ENCODE results near the gene KANSL1. TPM values are rescaled to one million over a fixed set of nuclear protein-coding genes. Genes with fewer than 3 reads are reported as not detected.

Gene KANSL1
- total RNA-seq, 1 experiment from 2014 or later, result 72.7 TPM

DNA sequence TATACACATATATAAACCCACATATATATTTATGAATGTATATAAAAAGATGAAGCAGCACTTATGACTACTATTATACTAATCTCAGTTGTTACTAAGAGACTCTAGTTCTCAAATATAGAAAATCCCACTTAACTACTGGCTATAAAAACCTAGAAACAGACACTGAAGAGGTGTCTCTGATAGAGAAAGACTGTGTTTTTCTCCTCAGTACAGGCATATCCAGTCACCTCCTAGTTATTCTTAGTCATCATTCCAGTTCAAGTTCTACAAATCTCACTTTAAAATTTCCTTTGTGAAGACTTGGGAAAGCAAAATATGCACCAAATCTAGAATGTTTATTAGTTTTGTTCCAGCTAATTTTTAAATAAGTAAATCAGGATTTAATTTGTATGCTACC, 100.2 kb downstream of the KANSL1 start (continued):
- no peak for TF ChIP-seq ZNF423 (CRISPR knock-in tag; IDR thresholded peaks at IDR 0.05)
- TF ChIP-seq, protein P1, sequence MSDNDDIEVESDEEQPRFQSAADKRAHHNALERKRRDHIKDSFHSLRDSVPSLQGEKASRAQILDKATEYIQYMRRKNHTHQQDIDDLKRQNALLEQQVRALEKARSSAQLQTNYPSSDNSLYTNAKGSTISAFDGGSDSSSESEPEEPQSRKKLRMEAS (CRISPR knock-in tag; IDR thresholded peaks at IDR 0.05), result no peak
- TF ChIP-seq, protein P2, sequence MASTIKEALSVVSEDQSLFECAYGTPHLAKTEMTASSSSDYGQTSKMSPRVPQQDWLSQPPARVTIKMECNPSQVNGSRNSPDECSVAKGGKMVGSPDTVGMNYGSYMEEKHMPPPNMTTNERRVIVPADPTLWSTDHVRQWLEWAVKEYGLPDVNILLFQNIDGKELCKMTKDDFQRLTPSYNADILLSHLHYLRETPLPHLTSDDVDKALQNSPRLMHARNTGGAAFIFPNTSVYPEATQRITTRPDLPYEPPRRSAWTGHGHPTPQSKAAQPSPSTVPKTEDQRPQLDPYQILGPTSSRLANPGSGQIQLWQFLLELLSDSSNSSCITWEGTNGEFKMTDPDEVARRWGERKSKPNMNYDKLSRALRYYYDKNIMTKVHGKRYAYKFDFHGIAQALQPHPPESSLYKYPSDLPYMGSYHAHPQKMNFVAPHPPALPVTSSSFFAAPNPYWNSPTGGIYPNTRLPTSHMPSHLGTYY (CRISPR knock-in tag; IDR thresholded peaks at IDR 0.05), result no peak
- no peak for TF ChIP-seq ZNF263 (CRISPR knock-in tag; IDR thresholded peaks at IDR 0.05; ENCODE audit: low read depth)
- no peak for TF ChIP-seq OVOL2 (CRISPR knock-in tag; IDR thresholded peaks at IDR 0.05; ENCODE audit: borderline replicate concordance)
- TF ChIP-seq CREB1 (CRISPR knock-in tag; IDR thresholded peaks at IDR 0.05), result no peak
- TF ChIP-seq CREM (CRISPR knock-in tag; IDR thresholded peaks at IDR 0.05), result no peak
- TF ChIP-seq JUN (CRISPR knock-in tag; IDR thresholded peaks at IDR 0.05), result no peak

DNA sequence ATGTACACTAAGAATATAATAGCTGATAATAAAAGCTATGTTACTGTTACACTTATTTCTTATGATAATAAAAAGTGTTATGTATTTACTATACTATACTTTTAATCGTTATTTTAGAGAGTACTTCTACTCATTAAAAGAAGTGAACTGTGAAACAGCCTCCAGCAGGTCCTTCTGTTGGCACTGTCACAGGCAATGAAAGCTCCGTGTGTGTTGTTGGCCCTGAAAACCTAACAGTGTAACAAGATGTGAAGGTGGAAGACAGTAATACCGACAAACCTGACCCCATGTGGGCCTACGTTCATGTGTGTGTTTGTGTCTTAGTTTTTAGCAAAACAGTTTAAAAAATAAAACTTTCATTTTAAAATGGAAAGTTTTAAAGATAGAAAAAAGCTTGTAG, 102.4 kb downstream of the KANSL1 start:
- Mint-ChIP-seq H3K4me1 (peaks cover 6% of the 10 kb centered on the region; the same call in 1 of the 2 replicates), H3K9me3 (no peaks in the 10 kb centered on the region), H3K27me3 (ENCODE audit: low read depth) (no peaks in the 10 kb centered on the region), H3K27ac (no peak overlapping the region), H3K4me3 (no peak overlapping the region), H3K36me3 (peaks cover 23% of the 10 kb centered on the region)
- no peak for DNase-seq (ENCODE audit: low spot score)
- ChIA-PET POLR2A (no interaction called here), CTCF (interaction anchor here (1.5 kb wide), 1 partner anchor 9 kb away, joined by 5 read pairs; no protein-coding TSS in a partner anchor)
- TF ChIP-seq FOXP1 (CRISPR knock-in tag; IDR thresholded peaks at IDR 0.05; ENCODE audit: borderline replicate concordance) (no peak), OVOL2 (CRISPR knock-in tag; IDR thresholded peaks at IDR 0.05; ENCODE audit: borderline replicate concordance) (no peak), ATF1 (CRISPR knock-in tag; IDR thresholded peaks at IDR 0.05) (no peak), ELF4 (CRISPR knock-in tag; IDR thresholded peaks at IDR 0.05; ENCODE audit: low read depth) (no peak), GTF2I (CRISPR knock-in tag; conservative IDR thresholded peaks at IDR 0.05) (no peak), NFYB (CRISPR knock-in tag; conservative IDR thresholded peaks at IDR 0.05; ENCODE audit: low read depth) (no peak), TEAD4 (CRISPR knock-in tag; IDR thresholded peaks at IDR 0.05) (no peak), NFE2L1 (CRISPR knock-in tag; IDR thresholded peaks at IDR 0.05) (no peak)
- TF ChIP-seq, protein P3, sequence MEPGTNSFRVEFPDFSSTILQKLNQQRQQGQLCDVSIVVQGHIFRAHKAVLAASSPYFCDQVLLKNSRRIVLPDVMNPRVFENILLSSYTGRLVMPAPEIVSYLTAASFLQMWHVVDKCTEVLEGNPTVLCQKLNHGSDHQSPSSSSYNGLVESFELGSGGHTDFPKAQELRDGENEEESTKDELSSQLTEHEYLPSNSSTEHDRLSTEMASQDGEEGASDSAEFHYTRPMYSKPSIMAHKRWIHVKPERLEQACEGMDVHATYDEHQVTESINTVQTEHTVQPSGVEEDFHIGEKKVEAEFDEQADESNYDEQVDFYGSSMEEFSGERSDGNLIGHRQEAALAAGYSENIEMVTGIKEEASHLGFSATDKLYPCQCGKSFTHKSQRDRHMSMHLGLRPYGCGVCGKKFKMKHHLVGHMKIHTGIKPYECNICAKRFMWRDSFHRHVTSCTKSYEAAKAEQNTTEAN (CRISPR knock-in tag; IDR thresholded peaks at IDR 0.05), result no peak
- TF ChIP-seq, protein P4, sequence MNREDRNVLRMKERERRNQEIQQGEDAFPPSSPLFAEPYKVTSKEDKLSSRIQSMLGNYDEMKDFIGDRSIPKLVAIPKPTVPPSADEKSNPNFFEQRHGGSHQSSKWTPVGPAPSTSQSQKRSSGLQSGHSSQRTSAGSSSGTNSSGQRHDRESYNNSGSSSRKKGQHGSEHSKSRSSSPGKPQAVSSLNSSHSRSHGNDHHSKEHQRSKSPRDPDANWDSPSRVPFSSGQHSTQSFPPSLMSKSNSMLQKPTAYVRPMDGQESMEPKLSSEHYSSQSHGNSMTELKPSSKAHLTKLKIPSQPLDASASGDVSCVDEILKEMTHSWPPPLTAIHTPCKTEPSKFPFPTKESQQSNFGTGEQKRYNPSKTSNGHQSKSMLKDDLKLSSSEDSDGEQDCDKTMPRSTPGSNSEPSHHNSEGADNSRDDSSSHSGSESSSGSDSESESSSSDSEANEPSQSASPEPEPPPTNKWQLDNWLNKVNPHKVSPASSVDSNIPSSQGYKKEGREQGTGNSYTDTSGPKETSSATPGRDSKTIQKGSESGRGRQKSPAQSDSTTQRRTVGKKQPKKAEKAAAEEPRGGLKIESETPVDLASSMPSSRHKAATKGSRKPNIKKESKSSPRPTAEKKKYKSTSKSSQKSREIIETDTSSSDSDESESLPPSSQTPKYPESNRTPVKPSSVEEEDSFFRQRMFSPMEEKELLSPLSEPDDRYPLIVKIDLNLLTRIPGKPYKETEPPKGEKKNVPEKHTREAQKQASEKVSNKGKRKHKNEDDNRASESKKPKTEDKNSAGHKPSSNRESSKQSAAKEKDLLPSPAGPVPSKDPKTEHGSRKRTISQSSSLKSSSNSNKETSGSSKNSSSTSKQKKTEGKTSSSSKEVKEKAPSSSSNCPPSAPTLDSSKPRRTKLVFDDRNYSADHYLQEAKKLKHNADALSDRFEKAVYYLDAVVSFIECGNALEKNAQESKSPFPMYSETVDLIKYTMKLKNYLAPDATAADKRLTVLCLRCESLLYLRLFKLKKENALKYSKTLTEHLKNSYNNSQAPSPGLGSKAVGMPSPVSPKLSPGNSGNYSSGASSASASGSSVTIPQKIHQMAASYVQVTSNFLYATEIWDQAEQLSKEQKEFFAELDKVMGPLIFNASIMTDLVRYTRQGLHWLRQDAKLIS (CRISPR knock-in tag; IDR thresholded peaks at IDR 0.05; ENCODE audit: borderline replicate concordance), result no peak
- ATAC-seq, result no peak

DNA sequence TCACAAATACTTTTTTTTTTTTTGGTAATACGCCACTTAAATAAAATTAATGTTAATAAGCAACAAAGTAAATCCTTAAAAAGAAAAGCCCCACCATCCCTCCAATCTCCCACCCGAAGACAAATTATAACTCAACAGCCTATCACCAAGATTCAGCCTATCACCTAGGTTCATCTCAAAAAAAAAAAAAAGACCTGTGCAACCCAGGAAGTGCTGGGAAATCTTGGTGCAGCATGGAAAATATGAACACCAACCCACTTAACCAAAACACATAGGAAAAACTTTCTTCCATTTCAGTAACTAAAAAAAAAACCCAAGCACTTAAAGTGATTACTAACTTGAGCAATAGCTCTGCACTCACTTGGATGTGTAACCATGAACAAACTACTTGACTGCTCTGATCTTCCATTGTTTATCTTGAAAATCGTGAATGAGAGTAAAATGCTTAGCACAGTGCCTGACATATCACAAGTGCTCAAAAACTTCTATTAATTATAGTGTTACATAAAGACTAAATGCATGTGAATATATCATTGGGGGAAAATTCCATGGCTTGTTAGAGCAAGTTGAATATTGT, 103.8 kb downstream of the KANSL1 start:
- Mint-ChIP-seq H3K4me1 (peaks cover 5% of the 10 kb centered on the region; the same call in 1 of the 2 replicates), H3K27ac (no peak overlapping the region), H3K27me3 (ENCODE audit: low read depth) (no peaks in the 10 kb centered on the region), H3K4me3 (no peak overlapping the region), H3K9me3 (no peaks in the 10 kb centered on the region), H3K36me3 (peaks cover 23% of the 10 kb centered on the region)
- ChIA-PET POLR2A (interaction anchor here (0.6 kb wide), 1 partner anchor 82 kb away, joined by 3 read pairs; no protein-coding TSS in a partner anchor), CTCF (interaction anchor here (0.6 kb wide), 1 partner anchor 27 kb away, joined by 5 read pairs; no protein-coding TSS in a partner anchor)
- DNase-seq (ENCODE audit: low spot score), result no peak
- no peak for ATAC-seq
- TF ChIP-seq, protein P5, sequence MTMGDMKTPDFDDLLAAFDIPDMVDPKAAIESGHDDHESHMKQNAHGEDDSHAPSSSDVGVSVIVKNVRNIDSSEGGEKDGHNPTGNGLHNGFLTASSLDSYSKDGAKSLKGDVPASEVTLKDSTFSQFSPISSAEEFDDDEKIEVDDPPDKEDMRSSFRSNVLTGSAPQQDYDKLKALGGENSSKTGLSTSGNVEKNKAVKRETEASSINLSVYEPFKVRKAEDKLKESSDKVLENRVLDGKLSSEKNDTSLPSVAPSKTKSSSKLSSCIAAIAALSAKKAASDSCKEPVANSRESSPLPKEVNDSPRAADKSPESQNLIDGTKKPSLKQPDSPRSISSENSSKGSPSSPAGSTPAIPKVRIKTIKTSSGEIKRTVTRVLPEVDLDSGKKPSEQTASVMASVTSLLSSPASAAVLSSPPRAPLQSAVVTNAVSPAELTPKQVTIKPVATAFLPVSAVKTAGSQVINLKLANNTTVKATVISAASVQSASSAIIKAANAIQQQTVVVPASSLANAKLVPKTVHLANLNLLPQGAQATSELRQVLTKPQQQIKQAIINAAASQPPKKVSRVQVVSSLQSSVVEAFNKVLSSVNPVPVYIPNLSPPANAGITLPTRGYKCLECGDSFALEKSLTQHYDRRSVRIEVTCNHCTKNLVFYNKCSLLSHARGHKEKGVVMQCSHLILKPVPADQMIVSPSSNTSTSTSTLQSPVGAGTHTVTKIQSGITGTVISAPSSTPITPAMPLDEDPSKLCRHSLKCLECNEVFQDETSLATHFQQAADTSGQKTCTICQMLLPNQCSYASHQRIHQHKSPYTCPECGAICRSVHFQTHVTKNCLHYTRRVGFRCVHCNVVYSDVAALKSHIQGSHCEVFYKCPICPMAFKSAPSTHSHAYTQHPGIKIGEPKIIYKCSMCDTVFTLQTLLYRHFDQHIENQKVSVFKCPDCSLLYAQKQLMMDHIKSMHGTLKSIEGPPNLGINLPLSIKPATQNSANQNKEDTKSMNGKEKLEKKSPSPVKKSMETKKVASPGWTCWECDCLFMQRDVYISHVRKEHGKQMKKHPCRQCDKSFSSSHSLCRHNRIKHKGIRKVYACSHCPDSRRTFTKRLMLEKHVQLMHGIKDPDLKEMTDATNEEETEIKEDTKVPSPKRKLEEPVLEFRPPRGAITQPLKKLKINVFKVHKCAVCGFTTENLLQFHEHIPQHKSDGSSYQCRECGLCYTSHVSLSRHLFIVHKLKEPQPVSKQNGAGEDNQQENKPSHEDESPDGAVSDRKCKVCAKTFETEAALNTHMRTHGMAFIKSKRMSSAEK (CRISPR knock-in tag; IDR thresholded peaks at IDR 0.05; ENCODE audit: borderline replicate concordance), result no peak
- TF ChIP-seq FOXP1 (CRISPR knock-in tag; IDR thresholded peaks at IDR 0.05; ENCODE audit: borderline replicate concordance), result no peak
- no peak for TF ChIP-seq SMAD3 (CRISPR knock-in tag; IDR thresholded peaks at IDR 0.05; ENCODE audit: borderline replicate concordance)
- TF ChIP-seq, protein P6, sequence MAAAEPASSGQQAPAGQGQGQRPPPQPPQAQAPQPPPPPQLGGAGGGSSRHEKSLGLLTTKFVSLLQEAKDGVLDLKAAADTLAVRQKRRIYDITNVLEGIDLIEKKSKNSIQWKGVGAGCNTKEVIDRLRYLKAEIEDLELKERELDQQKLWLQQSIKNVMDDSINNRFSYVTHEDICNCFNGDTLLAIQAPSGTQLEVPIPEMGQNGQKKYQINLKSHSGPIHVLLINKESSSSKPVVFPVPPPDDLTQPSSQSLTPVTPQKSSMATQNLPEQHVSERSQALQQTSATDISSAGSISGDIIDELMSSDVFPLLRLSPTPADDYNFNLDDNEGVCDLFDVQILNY (CRISPR knock-in tag; IDR thresholded peaks at IDR 0.05), result no peak
- TF ChIP-seq, protein P7, sequence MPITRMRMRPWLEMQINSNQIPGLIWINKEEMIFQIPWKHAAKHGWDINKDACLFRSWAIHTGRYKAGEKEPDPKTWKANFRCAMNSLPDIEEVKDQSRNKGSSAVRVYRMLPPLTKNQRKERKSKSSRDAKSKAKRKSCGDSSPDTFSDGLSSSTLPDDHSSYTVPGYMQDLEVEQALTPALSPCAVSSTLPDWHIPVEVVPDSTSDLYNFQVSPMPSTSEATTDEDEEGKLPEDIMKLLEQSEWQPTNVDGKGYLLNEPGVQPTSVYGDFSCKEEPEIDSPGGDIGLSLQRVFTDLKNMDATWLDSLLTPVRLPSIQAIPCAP (CRISPR knock-in tag; IDR thresholded peaks at IDR 0.05), result no peak

All from WTC11 (cell line).